IPS-NIHi7 (cell line): ENCODE data around the gene NCOA7.
"Not testable (repeated sequence)": the region's sequence is repeated elsewhere in the genome, so short reads cannot be mapped to it uniquely, and the experiment has no call there.

Experiments used
- DNase-seq: peaks from one replicate; pipeline ENCODE4 v3.0.0; 2012; ENCODE audit warnings: mixed read lengths; ENCODE audit errors: extremely low spot score

NCOA7 gene

GRCh38 chr6:125791151-125791819 is 525 bp downstream of the NCOA7 start:
- DNase-seq = peak; percentile 51

GRCh38 chr6:125791820-125792165 is 1.0 kb downstream of the NCOA7 start:
- DNase-seq = no peak

- DNase-seq = no peak
Measured at GRCh38 chr6:125792172-125792571, 1.4 kb downstream of the NCOA7 start.

GRCh38 chr6:125792680-125793079 is 1.9 kb downstream of the NCOA7 start:
- no peak for DNase-seq

GRCh38 chr6:125793280-125793679 is 2.5 kb downstream of the NCOA7 start:
- DNase-seq = peak; percentile 41

- no peak for DNase-seq
Measured at GRCh38 chr6:125793863-125794262, 3.1 kb downstream of the NCOA7 start.

GRCh38 chr6:125794342-125795137 is 3.8 kb downstream of the NCOA7 start:
- no peak for DNase-seq

GRCh38 chr6:125795301-125795700 is 4.5 kb downstream of the NCOA7 start:
- no peak for DNase-seq

- no peak for DNase-seq
Measured at GRCh38 chr6:125797120-125797885, 6.5 kb downstream of the NCOA7 start.

- DNase-seq = no peak
Measured at GRCh38 chr6:125797886-125798444, 7.2 kb downstream of the NCOA7 start.

- no peak for DNase-seq
Measured at GRCh38 chr6:125798734-125799508, 8.2 kb downstream of the NCOA7 start.

GRCh38 chr6:125802383-125802782 is 11.6 kb downstream of the NCOA7 start:
- no peak for DNase-seq

GRCh38 chr6:125802943-125803377 is 12.2 kb downstream of the NCOA7 start:
- no peak for DNase-seq

- no peak for DNase-seq
Measured at GRCh38 chr6:125804264-125804663, 13.5 kb downstream of the NCOA7 start.

- DNase-seq = not testable (repeated sequence)
Measured at GRCh38 chr6:125804866-125805425, 14.2 kb downstream of the NCOA7 start.

GRCh38 chr6:125806813-125807212 is 16.1 kb downstream of the NCOA7 start:
- DNase-seq = no peak

GRCh38 chr6:125807293-125807692 is 16.5 kb downstream of the NCOA7 start:
- no peak for DNase-seq

- no peak for DNase-seq
Measured at GRCh38 chr6:125808060-125808459, 17.3 kb downstream of the NCOA7 start.

- no peak for DNase-seq
Measured at GRCh38 chr6:125808591-125808990, 17.8 kb downstream of the NCOA7 start.

GRCh38 chr6:125809570-125810170 is 18.9 kb downstream of the NCOA7 start:
- DNase-seq = no peak

- no peak for DNase-seq
Measured at GRCh38 chr6:125810445-125810844, 19.7 kb downstream of the NCOA7 start.
